VCaP (cell line): ENCODE measurements around the gene PTPRN2.
"Not testable (repeated sequence)": the region's sequence is repeated elsewhere in the genome, so short reads cannot be mapped to it uniquely, and the experiment has no call there.

Experiments
- H3K27ac ChIP-seq: fragments of 450-650 bp; 2 replicates; pipeline ENCODE4 v1.5.1; 2017
- TF ChIP-seq, protein P1 (sequence below): fragments of 450-650 bp; conservative IDR thresholded peaks from 2 replicates; pipeline ENCODE4 v1.5.1; 2017; ENCODE audit warnings: mild to moderate bottlenecking, moderate library complexity

Gene PTPRN2

DNA sequence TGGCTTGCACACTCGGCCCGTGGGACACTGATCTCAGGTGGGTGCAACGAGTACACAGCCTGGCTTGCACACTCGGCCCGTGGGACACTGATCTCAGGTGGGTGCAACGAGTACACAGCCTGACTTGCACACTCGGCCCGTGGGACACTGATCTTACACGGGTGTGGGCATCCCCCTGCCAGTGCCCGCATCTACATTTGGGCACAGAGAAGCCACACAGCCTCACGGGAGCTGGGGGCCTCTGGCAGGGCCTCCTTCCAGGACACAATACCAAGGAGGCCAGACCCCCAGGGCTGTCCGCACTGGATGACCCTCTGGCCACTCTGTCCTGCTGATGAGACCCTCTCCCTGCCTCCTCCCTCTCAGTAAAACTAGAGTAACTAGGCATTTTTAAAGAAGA is 920.4 kb downstream of the PTPRN2 start:
- TF ChIP-seq, protein P1, sequence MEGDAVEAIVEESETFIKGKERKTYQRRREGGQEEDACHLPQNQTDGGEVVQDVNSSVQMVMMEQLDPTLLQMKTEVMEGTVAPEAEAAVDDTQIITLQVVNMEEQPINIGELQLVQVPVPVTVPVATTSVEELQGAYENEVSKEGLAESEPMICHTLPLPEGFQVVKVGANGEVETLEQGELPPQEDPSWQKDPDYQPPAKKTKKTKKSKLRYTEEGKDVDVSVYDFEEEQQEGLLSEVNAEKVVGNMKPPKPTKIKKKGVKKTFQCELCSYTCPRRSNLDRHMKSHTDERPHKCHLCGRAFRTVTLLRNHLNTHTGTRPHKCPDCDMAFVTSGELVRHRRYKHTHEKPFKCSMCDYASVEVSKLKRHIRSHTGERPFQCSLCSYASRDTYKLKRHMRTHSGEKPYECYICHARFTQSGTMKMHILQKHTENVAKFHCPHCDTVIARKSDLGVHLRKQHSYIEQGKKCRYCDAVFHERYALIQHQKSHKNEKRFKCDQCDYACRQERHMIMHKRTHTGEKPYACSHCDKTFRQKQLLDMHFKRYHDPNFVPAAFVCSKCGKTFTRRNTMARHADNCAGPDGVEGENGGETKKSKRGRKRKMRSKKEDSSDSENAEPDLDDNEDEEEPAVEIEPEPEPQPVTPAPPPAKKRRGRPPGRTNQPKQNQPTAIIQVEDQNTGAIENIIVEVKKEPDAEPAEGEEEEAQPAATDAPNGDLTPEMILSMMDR = no peak

DNA sequence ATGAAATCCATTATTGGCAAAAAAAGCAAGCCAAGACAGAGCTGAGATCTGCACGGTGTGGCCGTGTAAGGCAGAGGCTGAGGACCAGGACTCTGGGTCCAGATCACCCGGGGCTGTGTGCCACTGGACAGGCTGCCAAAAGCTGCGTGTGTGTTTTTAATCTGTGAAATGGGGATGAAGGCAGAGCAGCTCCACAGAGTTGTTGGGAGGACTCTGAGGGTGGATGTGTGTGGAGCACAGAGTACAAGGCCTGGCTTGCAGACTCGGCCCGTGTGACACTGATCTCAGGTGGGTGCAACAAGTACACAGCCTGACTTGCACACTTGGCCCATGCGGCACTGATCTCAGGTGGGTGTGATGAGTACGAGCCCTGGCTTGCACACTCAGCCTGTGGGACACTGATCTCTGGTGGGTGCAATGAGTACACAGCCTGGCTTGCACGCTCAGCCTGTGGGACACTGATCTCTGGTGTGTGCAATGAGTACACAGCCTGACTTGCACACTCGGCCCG is 921.0 kb downstream of the PTPRN2 start:
- H3K27ac ChIP-seq = no peak overlapping the region
- TF ChIP-seq, protein P1 = no peak

More for the DNA sequence above, 920.4 kb downstream of the PTPRN2 start:
- no peak overlapping the region for H3K27ac ChIP-seq

DNA sequence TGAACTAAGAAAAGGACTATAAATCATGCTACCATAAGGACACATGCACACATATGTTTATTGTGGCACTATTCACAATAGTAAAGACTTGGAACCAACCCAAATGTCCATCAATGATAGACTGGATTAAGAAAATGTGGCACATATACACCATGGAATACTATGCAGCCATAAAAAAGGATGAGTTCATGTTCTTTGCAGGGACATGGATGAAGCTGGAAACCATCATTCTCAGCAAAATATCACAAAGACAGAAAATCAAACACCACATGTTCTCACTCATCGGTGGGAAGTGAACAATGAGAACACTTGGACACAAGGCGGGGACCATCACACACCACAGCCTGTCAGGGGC is 922.0 kb downstream of the PTPRN2 start:
- H3K27ac ChIP-seq = not testable (repeated sequence)

DNA sequence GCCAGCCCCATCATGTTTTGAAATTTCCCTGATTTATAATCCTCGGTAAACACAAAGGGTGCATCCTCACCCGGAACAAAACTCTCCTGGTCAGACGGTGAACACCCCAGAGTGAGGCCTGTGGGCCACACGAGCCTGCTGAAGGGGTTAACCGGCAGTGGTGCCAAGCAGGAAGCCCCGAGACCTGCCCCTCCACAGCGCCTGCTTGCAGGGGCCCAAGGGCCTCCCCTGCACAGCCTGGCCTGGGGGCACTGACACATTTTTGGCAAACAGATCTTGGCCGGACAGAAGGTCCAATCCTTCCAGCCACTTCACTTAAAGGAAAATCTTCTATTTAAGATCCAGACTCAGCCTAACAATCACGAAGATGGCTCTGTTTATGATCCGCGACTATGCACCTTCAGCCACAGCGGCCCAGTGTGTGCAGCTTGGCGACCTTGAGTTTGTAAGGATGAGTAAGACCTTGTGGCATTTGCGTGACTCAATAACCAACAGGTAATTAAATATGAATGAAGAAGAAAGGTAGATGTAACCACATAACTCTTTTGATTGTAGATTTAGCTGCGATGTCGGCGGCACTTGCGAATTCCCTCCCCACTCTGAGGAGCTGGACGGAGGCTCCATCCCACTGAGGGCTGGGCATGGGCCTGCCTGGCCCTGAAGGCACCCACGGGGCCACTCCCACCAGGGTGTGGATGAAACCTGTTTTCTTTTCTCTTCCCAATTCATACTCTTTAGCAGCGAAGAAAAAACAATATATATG is 922.6 kb downstream of the PTPRN2 start:
- TF ChIP-seq, protein P1 = no peak
- H3K27ac ChIP-seq = no peak overlapping the region

DNA sequence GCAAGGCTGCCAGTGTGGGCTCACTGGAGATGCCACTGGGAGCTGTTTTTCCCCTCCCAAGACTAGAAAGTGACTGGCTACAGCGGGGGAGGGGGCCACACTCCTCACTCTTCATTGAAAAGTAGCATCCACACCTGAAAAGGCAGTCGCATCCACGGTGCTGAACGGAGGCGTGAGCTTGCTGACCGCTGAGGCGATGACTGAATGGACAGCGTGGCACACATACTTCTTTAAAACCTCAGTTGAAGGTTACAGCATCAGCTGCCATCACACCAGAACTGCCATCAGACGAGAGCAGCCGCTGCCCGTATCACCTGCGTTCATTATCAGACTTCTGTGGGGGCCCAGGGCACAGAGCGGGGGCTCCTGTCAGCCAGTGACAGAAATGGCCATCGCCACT is 923.6 kb downstream of the PTPRN2 start:
- TF ChIP-seq, protein P1 = no peak
- H3K27ac ChIP-seq = no peak overlapping the region

DNA sequence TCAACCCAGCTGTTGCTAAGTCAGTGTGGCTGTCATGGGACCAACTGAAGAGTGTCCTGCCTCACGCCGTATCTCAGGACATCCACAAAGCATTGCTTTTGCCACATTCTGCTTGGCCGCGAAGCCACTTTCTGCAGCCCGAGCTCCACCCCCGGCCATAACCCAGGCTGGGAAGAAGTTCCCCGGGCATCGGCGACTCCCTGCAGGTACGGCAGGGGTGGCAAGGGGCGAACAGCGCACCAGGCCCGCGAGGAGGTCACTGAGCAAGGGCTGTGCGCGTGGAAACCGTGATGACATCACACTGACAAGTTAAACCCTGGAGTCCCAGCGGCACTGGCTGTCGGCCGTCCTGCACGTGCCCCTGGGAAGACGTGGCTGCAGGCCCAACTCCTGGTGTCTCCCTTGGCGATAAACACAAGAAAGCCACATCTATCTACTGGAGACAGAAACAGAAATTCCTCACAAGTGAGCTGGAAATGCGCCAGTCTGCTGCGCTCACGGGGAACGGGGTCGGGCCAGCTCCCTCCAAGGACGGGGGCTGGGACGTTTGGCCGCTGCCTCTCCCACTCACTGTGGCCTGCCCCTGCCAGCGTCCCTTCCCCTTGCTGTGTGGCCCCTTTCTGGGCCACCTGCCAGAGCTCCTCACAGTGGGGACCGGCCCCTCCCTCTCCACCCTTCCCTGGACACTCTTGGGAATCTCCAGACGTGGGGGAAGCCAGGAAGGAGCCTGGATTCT is 924.5 kb downstream of the PTPRN2 start:
- TF ChIP-seq, protein P1 = no peak
- no peak overlapping the region for H3K27ac ChIP-seq

DNA sequence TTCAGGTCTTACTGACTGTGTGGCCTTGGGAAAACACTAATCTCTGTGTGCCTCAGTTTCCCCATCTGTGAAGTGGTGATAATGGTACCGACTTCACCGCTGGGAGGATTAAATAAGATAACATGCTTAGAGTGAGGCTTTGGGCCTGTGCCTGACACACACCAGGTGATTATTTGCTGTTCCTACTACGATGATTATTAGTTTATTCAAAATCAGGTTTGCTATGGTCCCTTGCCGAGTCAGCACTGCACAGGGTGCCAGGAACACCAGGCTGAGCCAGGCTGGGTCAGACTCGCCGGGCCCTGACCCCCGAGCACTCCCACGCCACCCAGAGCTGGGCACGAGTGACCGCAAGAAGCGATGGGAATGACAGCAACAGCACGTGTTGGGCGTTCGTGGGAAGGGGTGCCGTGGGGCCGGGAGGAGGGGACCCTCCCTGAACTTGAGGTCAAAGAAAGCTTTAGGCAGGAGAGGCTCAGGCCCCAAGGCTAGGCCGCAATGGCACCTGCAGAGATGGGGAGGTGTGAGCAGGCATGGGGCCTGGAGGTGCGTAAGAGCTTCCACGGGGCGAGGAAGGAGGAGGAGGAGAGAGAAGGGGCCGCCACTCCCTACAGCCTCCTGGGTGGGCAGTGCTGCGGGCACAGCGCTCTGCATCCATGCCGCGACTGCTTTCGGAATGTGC is 925.4 kb downstream of the PTPRN2 start:
- TF ChIP-seq, protein P1 = no peak

More for the DNA sequence above, 925.4 kb downstream of the PTPRN2 start:
- H3K27ac ChIP-seq = no peak overlapping the region
